Lower leg skin (tissue), 3 donors: Measurements from ENCODE around the gene STK4.

Experiments
- POLR2A ChIP-seq, 2 donors: fragments of 450-650 bp; IDR thresholded peaks; one replicate each; pipeline ENCODE4 v1.6.1; 2016 to 2017; ENCODE audit warnings: antibody characterized with exemption in 2 of 2, mild to moderate bottlenecking in 1 of 2, moderate library complexity in 1 of 2
- TF ChIP-seq, protein P1 (sequence below), 3 donors: fragments of 450-650 bp; IDR thresholded peaks; one replicate each; pipeline ENCODE4 v1.5.1; 2016; ENCODE audit warnings: antibody characterized with exemption in 3 of 3, mild to moderate bottlenecking in 3 of 3, moderate library complexity in 2 of 3

DNA sequence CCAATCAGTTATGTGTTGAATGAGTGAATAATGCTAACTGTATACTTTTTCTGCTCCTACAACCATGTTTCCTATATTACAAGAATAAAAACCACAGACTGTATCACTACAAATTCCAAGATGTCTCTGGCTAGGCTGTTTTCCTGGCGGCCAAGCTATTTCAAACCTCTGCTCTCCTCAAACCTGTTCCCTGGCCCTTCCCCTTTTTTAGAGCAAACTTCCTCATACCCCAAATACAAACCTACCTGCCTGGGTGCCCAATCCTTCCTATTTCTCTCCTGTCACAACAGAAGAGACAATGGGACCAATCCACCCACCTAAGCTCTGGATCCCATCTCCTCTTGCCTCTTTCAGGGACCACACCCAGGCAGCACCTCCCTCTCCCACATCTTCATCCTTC, 13.6 kb upstream of the STK4 start:
- TF ChIP-seq, protein P1, sequence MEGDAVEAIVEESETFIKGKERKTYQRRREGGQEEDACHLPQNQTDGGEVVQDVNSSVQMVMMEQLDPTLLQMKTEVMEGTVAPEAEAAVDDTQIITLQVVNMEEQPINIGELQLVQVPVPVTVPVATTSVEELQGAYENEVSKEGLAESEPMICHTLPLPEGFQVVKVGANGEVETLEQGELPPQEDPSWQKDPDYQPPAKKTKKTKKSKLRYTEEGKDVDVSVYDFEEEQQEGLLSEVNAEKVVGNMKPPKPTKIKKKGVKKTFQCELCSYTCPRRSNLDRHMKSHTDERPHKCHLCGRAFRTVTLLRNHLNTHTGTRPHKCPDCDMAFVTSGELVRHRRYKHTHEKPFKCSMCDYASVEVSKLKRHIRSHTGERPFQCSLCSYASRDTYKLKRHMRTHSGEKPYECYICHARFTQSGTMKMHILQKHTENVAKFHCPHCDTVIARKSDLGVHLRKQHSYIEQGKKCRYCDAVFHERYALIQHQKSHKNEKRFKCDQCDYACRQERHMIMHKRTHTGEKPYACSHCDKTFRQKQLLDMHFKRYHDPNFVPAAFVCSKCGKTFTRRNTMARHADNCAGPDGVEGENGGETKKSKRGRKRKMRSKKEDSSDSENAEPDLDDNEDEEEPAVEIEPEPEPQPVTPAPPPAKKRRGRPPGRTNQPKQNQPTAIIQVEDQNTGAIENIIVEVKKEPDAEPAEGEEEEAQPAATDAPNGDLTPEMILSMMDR (IDR thresholded peaks at IDR 0.05), result no peak
- TF ChIP-seq POLR2A (IDR thresholded peaks at IDR 0.05), result no peak
